ENCODE results near the gene GATB.

Gene GATB

DNA sequence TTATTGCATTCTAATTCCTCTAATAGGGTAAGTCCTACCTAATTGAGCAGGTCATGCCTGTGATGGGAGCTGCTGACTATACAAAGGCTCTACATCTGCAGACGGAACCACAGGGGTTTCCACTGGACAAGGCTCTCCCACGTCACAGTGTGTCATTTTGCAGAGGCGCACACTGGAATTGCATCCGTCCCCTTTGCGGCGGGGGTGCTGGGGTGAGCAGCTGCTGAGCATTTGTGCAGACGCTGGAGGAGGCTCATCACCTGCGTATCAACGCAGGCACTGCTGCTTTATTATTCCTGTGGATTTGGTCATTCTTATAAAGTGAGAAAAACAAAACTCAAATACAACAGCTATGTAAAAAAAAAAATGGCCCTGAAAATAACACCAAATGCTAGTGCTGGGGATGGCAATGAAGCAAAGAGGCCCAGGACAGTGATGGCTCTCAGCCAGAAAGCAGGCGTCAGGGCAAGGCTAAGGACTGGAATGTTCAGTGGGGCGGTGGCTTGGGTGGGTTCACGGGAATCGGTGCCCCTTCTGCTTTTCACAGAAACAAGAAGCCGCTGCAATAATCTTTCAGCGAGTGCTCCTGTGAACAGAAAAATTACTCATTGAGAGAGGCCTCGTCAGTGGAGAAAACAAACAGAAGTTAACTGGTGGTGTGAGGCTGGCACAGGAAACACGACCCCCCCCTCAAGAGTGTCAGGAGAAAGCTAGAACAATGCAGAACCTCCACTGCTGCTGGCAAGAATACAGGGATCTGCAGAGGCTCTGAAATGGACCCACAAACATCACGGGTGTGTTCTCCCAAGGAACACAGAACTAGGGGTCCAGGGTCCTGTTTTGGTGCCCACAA lies 67.8 kb downstream of the GATB start:
- DNase-seq, result no peak

DNA sequence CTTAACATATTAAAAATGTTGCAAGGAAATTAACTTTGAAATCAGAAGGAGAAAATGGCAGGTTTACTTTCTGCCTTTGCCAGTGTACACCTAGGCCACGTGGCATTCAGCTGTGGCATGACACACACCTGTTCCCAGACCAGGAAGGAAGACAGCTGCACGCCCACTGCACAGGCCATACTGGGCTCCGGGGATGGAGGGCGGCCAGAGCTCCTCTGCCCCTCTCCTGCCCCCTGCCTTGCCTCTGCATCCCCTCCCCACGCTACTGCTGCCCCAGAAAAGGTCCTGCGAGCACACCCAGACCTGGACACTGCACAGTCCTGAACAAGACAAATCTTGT lies 68.4 kb downstream of the GATB start:
- DNase-seq, result no peak

DNA sequence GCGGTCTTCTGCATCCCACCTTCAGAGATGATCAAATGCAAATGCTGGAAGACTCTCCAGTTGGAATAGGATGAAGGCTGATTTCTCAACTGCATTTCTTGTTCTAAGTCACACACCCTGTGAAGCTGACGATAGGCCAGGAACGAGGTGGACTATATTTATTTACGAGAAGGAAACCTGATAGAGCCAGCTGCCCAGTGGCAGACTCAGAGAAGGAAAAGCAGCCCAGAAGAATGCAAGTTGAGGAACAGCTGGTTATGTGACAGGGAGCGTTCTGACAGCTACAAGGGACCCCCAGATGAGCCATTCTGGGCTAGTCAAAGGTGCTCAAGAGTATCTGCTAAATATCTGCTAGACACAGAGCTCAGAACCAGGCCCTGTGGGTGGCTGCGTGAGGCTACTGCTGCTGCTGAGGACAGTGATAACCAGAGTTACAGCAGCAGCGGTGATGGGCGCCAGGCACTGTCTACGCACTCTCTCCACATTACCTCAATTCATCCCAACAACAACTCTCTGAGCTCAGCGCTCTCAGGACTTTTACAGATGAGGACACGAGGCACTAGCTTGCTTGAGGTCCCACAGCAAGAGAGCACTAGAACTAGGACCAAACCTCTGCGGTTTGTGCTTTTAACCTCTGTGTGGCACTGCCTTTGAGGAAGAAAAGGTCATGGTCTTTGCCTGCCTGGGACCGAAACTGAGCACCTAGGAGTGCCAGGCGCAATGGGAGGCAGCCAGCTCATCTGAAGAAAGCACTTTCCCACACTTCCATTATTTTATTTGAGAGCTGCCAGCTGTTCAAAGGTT lies 69.0 kb downstream of the GATB start:
- DNase-seq, result no peak

DNA sequence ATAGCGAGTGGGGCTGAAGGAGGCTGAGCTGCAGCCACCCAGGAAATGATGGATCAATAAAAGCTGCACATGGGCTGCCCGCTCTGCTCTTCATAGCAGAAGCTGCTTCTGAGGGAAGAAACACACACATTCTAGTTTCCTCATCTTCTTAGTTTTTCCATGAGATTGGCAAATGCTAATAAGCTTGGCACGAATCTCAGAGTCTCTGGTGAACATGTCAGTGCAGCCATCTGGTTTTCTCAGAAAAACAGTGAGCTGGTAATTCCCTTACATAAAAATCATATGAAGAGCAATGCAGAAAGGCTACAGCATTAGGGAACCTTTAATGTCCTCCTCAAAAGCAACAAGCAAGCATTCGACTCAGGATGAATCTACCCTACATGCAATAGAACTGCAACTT lies 69.9 kb downstream of the GATB start:
- no peak for DNase-seq

DNA sequence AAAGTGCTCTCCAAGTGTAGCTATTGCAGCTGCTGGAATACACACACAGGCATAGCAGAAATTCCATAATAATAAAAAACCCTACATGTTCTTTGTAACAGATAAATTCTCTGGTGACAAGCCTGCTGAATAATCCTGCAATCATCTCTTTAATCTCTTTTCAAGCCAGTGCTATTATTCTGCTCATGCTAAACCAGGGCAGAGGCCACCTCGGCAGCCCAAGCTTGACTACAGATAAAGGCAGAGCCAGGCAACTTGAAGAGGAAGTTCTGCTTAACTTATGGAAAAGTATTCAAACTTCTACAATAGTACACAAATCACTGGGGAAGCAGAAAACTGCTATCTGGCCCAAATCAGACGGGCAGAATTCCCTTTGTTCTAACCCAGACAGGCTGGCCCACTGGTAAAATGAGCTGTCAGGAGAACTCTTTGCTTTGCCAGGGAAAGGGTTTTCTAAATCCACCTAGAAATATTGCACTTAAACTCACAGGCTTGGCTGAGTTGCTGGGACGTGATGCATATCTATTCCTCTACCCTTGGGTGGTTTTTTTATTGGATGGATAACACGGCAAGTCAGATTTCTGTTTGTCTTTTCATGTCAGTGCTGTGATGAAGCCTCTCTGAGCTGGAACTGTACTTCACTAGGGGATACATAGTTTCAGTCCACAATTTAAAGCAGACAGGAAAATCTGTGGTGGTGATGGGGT lies 70.5 kb downstream of the GATB start:
- no peak for DNase-seq

DNA sequence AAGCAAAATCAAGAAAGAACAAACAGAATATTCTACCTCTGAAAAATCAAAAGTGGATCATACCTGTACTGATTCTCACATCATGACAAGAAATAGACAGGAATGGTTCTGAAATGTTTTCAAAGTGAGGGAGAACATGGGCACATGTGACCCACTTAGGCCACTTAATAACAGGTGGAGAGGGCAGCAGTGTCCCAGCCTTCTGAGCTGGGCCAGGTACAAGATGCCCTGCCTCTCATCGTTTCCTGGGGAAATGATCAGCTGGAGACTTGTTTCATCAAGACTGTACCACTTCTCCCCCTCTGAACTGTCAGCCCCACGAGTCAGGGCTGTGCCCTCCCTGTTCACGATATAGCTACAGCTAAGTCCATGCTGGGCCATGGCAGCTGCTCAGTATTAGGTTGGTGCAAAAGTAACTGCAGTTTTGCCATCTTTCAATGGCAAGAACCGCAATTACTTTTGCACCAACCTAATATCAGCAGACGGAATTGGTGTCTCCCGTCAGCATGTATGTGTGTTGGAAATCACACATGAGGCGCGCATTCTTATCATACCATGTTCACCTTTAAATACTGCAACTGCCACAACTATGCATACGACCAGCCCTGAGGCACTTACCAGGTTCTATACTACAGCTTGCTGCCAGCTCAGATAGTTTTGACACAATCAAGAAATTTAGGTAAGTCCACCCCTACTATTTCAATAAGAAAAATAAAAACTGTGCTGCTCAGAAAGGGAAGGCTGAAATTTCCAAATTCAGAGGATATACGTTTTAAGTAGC lies 71.4 kb downstream of the GATB start:
- no peak for DNase-seq

DNA sequence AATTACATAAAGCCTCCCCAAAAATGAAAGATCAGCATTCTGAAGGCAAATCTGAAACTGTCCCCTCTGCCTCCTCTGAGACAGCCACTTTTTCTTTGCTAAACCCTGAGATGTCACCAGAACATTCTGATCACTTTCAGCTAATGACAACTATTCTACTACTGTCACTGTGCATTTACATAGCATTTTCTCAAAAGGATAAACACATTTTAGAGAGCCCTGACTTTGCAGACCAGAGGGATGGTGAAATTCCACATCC lies 72.1 kb downstream of the GATB start:
- no peak for DNase-seq

DNA sequence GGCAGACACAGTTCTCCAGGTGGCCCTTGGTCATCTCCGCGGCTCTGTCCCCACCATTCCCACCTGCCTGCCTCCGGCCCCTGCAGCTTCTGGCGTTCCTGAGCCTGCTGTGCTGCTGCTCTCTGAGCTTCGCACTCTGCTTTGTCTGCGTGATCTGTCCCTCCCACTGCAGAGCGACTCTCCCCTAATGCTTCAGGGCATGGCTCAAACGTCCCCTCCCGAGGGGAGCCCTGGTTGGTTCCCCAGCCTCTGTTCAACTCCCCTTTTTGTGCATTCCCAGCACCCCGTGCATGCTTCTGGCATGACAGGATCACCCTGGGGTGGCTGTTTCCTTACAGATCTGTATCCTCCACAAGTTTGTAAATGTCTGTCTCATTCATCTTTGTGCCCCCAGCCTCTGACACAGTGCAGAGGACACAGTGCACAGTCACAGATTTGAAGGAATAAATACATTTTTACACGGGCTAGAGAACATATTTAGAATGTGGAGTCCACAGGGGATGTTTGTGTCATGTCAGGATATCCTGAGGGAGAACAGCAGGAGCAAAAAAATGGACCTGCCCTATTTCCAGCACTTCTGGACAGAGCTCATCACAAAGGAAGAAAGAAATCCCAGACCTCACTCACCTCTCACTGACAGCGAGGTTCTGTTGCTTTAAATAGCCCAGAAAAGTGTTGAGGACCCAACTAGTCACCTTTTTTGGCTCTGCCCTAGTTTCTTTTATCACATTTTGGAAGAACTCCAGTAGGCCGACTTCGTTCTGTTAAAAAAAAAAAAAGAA lies 72.6 kb downstream of the GATB start:
- DNase-seq, result no peak

DNA sequence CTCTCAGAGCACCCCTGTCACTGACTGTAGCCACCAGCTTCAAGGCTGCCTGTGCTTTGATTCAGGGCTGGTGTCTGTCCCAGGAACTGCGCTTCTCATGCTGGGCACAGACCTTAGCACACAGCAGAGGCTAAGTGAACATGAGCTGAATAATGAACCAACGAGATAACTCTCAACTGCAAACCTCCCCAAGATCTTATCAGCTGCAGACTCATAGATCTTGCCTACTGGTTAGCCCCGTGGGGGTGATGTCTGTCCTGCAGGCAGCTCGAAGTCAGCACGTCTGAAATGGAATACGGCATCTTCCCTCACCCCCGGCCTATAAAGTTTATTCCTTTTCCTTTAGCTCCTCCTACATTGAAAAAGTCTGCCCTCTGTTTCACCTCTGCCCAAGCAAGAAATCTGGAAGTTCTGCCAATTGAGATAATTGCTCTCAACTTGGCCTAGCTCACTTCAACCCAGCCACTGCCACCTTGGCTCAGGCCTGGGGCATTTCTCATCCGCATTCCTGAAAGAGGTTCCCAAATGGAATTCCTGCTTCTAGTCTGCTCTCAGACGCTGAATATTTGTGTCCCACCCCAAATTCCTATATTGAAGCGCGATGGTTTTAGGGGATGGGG lies 73.7 kb downstream of the GATB start:
- DNase-seq, result no peak

DNA sequence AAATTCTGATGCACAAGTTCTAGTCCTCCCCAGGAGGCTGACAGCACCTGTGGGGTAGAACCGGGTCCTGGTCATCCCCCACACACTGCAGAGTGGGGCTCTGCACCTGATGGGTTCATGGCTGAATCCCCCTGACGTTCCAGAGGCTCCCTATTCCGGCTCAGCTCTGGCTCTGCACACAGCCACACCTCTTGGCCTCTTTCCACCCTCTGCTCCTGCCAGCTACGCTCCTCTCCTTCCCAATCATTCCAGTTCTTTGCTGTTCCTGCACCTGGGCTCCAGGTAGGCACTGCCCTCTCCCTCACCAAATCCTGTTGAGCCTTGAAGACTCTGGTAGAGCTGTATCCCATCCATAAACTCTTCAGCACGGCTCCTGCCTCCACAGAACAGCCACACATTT lies 75.5 kb downstream of the GATB start:
- no peak for DNase-seq

GRCh38 chr4:151681085-151681484 lies 79.7 kb downstream of the GATB start:
- DNase-seq, result no peak

DNA sequence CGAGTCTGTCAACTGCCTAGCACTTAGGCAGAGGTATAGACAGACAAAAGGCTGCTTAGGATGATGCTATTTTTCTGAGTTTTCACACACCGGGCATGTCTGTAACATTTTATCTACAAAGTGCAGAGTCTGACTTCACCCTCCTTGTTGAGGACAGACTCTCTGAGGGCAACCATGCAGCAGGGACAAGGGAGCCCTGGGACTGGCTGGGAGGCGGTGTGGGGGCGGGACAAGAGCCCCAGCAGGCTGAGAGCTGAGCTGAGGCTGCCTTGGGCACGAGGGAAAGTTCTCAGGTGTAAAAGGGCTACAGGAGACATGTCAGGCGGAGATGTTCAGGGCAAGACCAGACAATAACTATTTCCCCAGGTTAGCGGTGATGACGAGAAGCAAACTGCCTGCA lies 81.6 kb downstream of the GATB start:
- DNase-seq, result no peak

DNA sequence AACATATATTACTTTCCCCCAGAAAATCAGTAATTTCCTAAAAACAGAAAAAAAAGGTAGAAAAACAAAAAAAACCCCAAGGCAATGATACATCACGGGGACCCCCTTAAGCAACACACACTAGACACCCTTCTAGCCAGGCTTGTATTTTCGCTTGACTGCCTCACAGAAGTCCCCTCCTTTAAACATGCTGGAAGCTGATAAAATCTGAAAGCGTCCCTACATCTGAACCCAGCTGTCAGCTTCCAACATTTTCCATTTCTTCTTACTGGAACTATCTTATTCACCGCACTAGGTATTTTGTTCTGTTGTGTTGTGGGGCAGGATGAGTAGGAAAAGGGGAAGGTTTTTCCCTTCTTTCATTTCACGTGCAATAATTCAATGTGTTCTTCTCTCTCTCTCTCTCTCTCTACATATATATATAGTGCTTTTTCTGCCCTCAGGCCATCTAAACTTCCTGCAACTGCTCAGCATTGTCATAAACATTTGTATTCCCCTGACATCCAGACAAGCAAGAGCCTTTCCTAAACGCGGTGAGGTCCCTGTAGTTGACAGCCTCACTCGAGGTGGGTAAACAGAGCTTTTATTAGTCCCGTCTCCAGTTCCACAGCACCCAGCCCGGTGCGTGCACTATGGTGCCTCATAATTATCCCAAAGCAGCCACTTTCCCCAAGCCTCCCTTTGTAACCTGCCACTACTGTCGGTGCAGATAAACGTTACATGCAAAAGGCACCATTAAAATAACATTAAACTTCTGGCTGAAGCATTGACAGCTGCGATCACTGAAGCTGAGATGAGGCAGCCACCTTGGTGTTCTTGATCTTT lies 82.5 kb downstream of the GATB start:
- no peak for DNase-seq

GRCh38 chr4:151677193-151677592 lies 83.6 kb downstream of the GATB start:
- DNase-seq, result no peak

GRCh38 chr4:151676301-151676700 lies 84.5 kb downstream of the GATB start:
- no peak for DNase-seq

DNA sequence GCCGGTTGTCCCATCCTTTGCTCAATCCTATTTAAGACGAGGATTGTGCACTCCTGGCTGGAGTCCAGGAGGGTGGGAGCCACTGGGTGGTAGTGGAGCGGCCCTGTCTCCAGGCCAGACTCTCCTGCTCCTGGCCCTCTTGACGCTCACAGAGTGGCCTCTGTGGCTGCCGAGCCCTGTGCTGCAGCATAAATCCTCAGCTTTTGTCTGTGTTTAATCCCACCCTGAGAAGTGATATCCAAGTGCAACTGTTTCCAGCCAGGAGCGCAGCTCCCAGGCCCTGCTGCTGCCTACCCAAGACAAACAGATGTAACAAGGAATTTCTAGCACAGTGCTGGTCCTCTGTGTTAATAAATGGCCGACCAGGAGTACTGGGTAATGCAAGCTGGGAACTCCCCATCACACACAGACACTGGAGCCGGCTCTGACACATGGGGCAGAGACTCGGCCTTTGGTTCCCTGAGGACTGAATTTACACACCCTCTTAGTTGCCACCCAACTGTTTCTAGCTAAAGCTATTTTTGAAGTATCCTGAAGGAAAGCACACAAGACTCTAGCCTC lies 85.3 kb downstream of the GATB start:
- no peak for DNase-seq

- no peak for DNase-seq
Observed at GRCh38 chr4:151674804-151675391, 85.9 kb downstream of the GATB start.

GRCh38 chr4:151673908-151674520 lies 86.8 kb downstream of the GATB start:
- DNase-seq, result no peak

GRCh38 chr4:151672996-151673395 lies 87.8 kb downstream of the GATB start:
- DNase-seq, result no peak

DNA sequence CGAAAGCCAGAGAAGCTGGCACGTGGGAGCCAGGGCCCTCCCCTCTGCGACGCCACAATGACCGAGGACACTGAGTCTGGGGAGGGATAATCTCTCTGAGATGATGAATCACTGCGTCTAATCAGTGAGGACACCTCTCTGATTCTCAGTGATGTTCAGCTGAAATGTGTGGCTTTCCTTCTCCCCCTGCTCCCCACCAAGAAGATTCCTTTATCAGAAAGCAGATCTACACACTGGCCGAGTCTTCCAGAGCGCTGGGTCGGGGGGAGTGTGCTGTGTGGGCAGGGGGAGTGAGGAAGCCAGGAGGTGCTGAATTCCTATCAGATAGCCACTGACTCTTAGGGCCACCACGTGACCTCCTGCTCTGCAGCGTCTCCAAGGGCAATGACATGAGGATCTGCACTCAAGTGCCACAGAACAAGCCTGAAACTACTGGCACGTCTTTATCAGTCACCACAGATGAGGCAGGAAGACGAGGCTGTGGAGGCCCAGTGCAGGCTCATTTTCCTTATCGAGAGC lies 89.2 kb downstream of the GATB start:
- DNase-seq, result no peak
